Measurements from ENCODE around the gene RGS7.
"Not testable (repeated sequence)": the region's sequence is repeated elsewhere in the genome, so short reads cannot be mapped to it uniquely, and the experiment has no call there.

RGS7 gene

GRCh38 chr1:240888787-240889048 lies 468.3 kb downstream of the RGS7 start:
- H3K27ac ChIP-seq = no peak overlapping the region
- DNase-seq = no peak
- no peaks in the 10 kb centered on the region for H3K27me3 ChIP-seq (ENCODE audit: insufficient read depth, low read depth, severe bottlenecking)
- H3K36me3 ChIP-seq = no peaks in the 10 kb centered on the region
- TF ChIP-seq, protein P1, sequence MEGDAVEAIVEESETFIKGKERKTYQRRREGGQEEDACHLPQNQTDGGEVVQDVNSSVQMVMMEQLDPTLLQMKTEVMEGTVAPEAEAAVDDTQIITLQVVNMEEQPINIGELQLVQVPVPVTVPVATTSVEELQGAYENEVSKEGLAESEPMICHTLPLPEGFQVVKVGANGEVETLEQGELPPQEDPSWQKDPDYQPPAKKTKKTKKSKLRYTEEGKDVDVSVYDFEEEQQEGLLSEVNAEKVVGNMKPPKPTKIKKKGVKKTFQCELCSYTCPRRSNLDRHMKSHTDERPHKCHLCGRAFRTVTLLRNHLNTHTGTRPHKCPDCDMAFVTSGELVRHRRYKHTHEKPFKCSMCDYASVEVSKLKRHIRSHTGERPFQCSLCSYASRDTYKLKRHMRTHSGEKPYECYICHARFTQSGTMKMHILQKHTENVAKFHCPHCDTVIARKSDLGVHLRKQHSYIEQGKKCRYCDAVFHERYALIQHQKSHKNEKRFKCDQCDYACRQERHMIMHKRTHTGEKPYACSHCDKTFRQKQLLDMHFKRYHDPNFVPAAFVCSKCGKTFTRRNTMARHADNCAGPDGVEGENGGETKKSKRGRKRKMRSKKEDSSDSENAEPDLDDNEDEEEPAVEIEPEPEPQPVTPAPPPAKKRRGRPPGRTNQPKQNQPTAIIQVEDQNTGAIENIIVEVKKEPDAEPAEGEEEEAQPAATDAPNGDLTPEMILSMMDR (IDR thresholded peaks at IDR 0.05; ENCODE audit: low read depth, low read length) = no peak
- no peaks in the 10 kb centered on the region for H3K9me3 ChIP-seq (ENCODE audit: severe bottlenecking)
- no peak overlapping the region for H3K4me3 ChIP-seq (ENCODE audit: low read depth, low read length)

- DNase-seq = peak; percentile 71
- no peaks in the 10 kb centered on the region for H3K36me3 ChIP-seq
- no peak overlapping the region for H3K4me3 ChIP-seq (ENCODE audit: low read depth, low read length)
- TF ChIP-seq, protein P1 (IDR thresholded peaks at IDR 0.05; ENCODE audit: low read depth, low read length) = peak; percentile 84
- no peak overlapping the region for H3K27ac ChIP-seq
- H3K9me3 ChIP-seq (ENCODE audit: severe bottlenecking) = no peaks in the 10 kb centered on the region
- H3K27me3 ChIP-seq (ENCODE audit: insufficient read depth, low read depth, severe bottlenecking) = no peaks in the 10 kb centered on the region
Measured at GRCh38 chr1:240888039-240888786, 468.8 kb downstream of the RGS7 start.

- DNase-seq = no peak
- H3K27me3 ChIP-seq (ENCODE audit: insufficient read depth, low read depth, severe bottlenecking) = no peaks in the 10 kb centered on the region
- no peaks in the 10 kb centered on the region for H3K36me3 ChIP-seq
Measured at GRCh38 chr1:240883490-240883889, 473.5 kb downstream of the RGS7 start.

DNA sequence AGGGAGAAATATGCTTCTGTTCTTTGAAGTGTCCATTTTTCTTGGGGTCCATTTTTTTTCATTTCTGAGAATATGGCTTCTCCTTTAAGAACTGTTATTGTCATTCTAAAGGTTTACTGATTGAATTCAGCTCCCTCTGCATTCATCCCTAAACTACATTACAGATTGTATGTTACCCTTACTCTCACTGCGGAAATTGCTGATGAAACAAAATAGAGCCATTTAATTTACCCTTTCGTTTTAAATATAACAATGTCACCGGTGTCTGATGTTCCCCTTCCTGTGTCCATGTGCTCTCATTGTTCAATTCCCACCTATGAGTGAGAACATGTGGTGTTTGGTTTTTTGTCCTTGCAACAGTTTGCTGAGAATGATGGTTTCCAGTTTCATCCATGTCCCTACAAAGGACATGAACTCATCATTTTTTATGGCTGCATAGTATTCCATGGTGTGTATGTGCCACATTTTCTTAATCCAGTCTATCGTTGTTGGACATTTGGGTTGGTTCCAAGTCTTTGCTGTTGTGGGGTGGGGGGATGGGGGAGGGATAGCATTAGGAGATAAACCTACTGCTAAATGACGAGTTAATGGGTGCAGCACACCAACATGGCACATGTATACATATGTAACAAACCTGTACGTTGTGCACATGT lies 474.2 kb downstream of the RGS7 start:
- H3K9me3 ChIP-seq (ENCODE audit: severe bottlenecking); H3K27ac ChIP-seq; H3K27me3 ChIP-seq (ENCODE audit: insufficient read depth, low read depth, severe bottlenecking); DNase-seq; H3K4me3 ChIP-seq (ENCODE audit: low read depth, low read length); H3K36me3 ChIP-seq: not testable (repeated sequence)

More at GRCh38 chr1:240883490-240883889, 473.5 kb downstream of the RGS7 start:
- no peaks in the 10 kb centered on the region for H3K9me3 ChIP-seq (ENCODE audit: severe bottlenecking)
- no peak overlapping the region for H3K27ac ChIP-seq
- TF ChIP-seq, protein P1 (IDR thresholded peaks at IDR 0.05; ENCODE audit: low read depth, low read length) = no peak
- no peak overlapping the region for H3K4me3 ChIP-seq (ENCODE audit: low read depth, low read length)

GRCh38 chr1:240878631-240879030 lies 478.4 kb downstream of the RGS7 start:
- Histone ChIP-seq H3K27ac (no peak overlapping the region), H3K27me3 (ENCODE audit: insufficient read depth, low read depth, severe bottlenecking) (no peaks in the 10 kb centered on the region), H3K4me3 (ENCODE audit: low read depth, low read length) (no peak overlapping the region), H3K9me3 (ENCODE audit: severe bottlenecking) (no peaks in the 10 kb centered on the region), H3K36me3 (no peaks in the 10 kb centered on the region)
- no peak for DNase-seq
- TF ChIP-seq, protein P1 (IDR thresholded peaks at IDR 0.05; ENCODE audit: low read depth, low read length) = no peak

- TF ChIP-seq, protein P1 (IDR thresholded peaks at IDR 0.05; ENCODE audit: low read depth, low read length) = no peak
- no peak for DNase-seq
- Histone ChIP-seq H3K27me3 (ENCODE audit: insufficient read depth, low read depth, severe bottlenecking) (no peaks in the 10 kb centered on the region), H3K27ac (no peak overlapping the region), H3K9me3 (ENCODE audit: severe bottlenecking) (no peaks in the 10 kb centered on the region), H3K36me3 (no peaks in the 10 kb centered on the region), H3K4me3 (ENCODE audit: low read depth, low read length) (no peak overlapping the region)
Measured at GRCh38 chr1:240877605-240878004, 479.4 kb downstream of the RGS7 start.

All from WERI-Rb-1 (cell line).